LNCAP (cell line): ENCODE measurements around the gene TTYH3.

Experiments used
- CTCF ChIP-seq: fragments of 450-650 bp; IDR thresholded peaks from 2 replicates; pipeline ENCODE4 v1.5.1; 2017; ENCODE audit warnings: mild to moderate bottlenecking

TTYH3 gene

GRCh38 chr7:2631946-2632732, at the start of gene TTYH3:
TTYH3 (plus strand) TSS chr7:2631986; CDS start chr7:2632156, 170 bp downstream.
- TF ChIP-seq CTCF = no peak

- no peak for TF ChIP-seq CTCF
Observed at GRCh38 chr7:2582006-2582735, 49.6 kb upstream of the TTYH3 start.

GRCh38 chr7:2583798-2584580, 47.8 kb upstream of the TTYH3 start:
- TF ChIP-seq CTCF = no peak

GRCh38 chr7:2585446-2585845, 46.3 kb upstream of the TTYH3 start:
- TF ChIP-seq CTCF = no peak

GRCh38 chr7:2586326-2587020, 45.3 kb upstream of the TTYH3 start:
- no peak for TF ChIP-seq CTCF

- no peak for TF ChIP-seq CTCF
Observed at GRCh38 chr7:2587134-2587533, 44.7 kb upstream of the TTYH3 start.

GRCh38 chr7:2587778-2588177, 44.0 kb upstream of the TTYH3 start:
- no peak for TF ChIP-seq CTCF
